HG03432 (cell line): ENCODE results near the gene PTPN13.

Source experiments
- ATAC-seq: cut with Tn5 transposase; IDR thresholded peaks from one replicate; pipeline ENCODE4 v1.9.1; 2021; ENCODE audit warnings: mild to moderate bottlenecking, moderate library complexity; ENCODE audit not compliant: unreplicated experiment

PTPN13 gene

GRCh38 chr4:86815653-86816052 is 221.5 kb downstream of the PTPN13 start:
- ATAC-seq: no peak

- ATAC-seq: no peak
Observed at GRCh38 chr4:86816501-86817273, 222.6 kb downstream of the PTPN13 start.

DNA sequence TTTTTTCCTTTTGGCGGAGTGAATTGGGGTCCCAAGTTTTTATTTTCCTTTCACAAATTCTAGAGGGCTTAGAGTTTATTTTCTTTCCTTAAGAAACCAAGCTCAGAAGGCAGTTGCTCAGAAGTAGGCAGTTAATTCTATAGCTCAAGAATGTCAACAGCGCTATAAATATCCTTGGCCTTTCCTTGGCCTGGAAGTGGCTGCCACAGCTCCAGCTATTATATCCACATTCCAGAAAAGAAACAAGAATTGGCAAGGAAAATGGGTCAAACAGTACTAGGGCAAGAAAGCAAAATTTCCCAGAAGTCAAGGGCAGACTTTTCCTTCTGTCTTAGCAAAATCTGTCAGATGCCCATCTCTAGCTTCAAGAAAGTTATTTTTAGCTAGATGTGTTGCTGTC is 224.1 kb downstream of the PTPN13 start:
- ATAC-seq: no peak

- ATAC-seq: no peak
Observed at GRCh38 chr4:86818841-86819240, 224.7 kb downstream of the PTPN13 start.

- ATAC-seq: no peak
Observed at GRCh38 chr4:86819561-86819960, 225.4 kb downstream of the PTPN13 start.

- ATAC-seq: no peak
Observed at GRCh38 chr4:86821151-86821550, 227.0 kb downstream of the PTPN13 start.

DNA sequence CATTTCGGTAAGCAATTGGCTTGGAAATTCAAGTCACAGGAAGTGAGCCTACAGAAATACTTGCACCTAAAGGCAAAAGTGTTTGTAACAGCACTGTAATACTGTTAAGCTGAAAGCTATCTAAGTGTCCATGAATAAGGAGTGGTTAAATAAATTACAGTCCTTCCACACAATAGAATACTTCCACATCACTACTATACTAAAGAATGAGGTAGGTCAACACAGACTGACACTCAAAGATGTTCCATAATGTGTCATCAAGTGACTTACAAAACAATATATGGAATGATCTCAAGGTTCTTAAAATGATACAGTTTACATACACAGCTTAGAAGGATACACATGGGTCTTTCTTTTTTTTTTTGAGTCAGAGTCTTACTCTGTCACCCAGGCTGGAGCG is 228.0 kb downstream of the PTPN13 start:
- ATAC-seq: no peak

- no peak for ATAC-seq
Observed at GRCh38 chr4:86825511-86825910, 231.4 kb downstream of the PTPN13 start.

- ATAC-seq: no peak
Observed at GRCh38 chr4:86831262-86832130, 237.4 kb downstream of the PTPN13 start.

DNA sequence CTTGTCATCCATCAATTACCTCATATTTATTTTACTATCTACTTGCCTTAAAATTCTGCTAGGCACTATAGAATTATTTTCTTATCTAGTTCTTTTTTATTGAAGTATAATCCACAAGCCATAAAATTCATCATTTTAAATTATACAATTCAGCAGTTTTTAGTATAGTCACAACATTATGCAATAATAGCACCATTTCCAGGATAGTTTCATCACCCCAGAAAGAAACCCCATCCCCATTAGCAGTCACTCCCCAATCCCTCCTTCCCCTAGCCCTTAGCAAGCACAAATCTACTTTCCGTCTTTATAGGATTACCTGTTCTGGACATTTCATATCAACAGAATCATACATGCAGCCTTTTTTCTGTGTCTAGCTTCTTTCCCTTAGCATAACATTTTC is 239.5 kb downstream of the PTPN13 start:
- no peak for ATAC-seq

DNA sequence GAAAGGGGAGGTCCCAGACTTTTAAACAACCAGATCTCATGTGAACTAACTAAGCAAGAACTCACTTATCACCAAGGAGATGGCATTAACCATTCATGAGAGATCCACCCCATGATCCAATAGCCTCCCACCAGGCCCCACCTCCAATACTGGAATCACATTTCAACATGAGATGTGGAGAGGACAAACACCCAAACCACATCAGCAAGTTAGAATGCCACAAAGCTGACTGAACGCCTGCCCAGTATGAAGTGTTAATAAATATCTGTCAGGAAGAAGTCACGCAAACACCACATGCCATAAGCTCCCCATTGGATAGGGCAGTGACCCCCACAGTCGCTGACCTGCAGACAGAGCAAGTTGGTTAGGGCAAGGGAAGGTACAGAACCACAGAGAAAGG is 240.8 kb downstream of the PTPN13 start:
- no peak for ATAC-seq

DNA sequence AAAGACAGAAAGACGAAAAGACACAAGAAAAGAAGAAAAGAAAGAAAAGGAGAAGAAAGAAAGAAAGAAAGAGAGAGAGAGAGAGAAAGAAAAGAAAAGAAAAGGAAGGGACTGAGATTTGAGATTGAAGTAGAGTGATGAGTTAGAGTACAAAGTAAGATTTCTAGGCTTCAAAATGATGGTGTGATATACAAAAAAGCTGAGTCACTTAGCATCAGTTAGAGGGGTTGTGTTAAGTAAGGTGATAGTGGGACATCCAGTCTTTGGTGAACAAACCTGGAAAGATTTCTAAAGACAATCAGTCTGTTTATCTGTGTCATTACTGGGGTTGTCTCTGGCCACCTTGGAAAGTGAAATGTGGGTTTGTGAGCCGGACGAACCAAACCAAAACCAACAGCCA is 241.6 kb downstream of the PTPN13 start:
- ATAC-seq: no peak

GRCh38 chr4:86837691-86838503 is 243.8 kb downstream of the PTPN13 start:
- no peak for ATAC-seq

- no peak for ATAC-seq
Observed at GRCh38 chr4:86840858-86841257, 246.7 kb downstream of the PTPN13 start.

GRCh38 chr4:86841309-86841708 is 247.2 kb downstream of the PTPN13 start:
- no peak for ATAC-seq

DNA sequence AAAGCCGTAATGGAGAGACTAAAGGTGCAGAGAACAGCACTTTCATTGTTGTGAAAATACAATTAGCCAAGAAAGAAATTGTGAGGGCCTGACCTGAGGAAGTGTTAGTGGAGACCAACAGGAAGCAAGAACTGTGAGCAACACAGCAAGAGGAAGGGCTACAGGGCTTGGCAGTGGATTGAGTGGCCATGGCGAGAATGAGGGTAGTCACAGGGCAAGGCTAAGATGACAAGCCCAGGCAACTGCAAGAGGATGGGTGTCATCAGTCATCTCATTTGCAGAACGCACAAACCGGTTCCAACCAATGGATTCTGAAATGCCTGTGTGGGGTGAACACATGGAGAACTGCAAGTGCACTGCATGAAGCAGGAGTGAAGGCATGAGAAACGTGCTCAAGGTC is 251.5 kb downstream of the PTPN13 start:
- ATAC-seq: no peak

DNA sequence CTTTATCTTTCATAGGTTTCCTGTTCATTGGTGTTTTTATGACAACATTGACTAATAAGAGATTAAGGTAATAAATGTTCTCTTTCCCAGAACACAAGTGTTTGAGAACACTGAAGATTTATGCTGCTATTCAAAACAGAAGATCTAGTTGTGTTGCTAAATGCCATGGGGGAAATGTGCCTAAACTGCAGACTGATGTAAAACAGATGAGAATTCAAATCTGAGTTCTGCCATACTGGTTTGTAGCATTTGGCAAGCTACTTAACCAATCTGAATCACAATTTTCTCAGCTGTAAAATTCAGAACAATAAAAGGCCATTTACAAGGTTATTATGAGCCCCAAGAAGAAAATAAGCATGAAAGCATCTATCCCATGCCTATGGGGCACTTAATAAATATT is 252.8 kb downstream of the PTPN13 start:
- ATAC-seq: no peak

DNA sequence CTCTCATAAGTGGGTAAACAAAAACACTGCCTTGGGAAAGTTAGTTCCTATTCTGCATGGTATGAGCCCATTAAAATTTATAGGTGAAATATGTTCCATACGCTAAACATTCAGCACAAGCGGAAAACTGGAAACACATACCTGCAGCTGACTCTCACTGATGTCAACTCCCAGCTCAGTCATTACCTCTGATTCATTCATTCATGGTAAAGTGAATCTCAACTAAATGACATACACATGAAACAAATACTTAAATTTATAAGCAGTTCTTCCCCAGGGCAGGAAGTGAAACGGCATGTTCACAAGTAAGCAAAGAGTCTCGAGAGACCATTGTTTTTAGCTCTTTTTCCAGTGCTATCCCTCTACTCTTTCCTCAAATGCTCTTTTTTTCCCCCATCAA is 253.5 kb downstream of the PTPN13 start:
- no peak for ATAC-seq

- no peak for ATAC-seq
Observed at GRCh38 chr4:86848136-86848535, 254.0 kb downstream of the PTPN13 start.

GRCh38 chr4:86848732-86849619 is 254.9 kb downstream of the PTPN13 start, which contains the start of gene SLC10A6:
Gene SLC10A6, minus strand, starts transcription at chr4:86849384. Its CDS starts 269 bp downstream, at chr4:86849115.
- no peak for ATAC-seq
